ENCODE measurements around the gene SRPRB. TPM values are rescaled to one million over a fixed set of nuclear protein-coding genes. Genes with fewer than 3 reads are reported as not detected.

Gene SRPRB
- total and polyA plus RNA-seq, 2 experiments from 2014 or later: 25.6 to 36.0 TPM

DNA sequence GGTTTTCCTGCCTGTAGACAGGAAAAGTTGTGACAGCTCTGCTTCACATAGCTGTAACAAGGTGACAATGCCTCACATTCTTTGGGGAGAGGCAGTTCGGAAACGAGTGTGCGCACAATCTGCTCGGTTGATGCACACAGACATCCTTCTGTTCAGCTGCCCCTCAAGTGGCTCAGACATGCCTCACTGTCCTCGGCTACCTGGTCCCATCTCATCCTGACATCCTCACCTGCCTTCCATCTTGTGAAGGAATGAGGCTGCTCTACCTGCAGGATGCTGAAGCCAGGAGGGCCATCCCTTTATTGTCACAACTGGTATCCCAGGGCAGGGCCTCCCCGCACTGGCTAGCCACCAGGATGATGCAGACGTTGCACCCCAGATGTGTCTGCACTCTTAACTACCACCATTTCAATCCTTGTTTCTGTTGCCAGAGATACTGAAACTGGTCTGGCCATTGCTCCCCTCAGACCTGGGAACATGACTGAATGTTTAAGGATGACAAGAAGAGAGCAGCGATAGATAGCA, 19.4 kb downstream of the SRPRB start:
- Mint-ChIP-seq H3K36me3 (ENCODE audit: low read depth) (peaks cover 55% of the 10 kb centered on the region), H3K4me3 (no peak overlapping the region), H3K27me3 (ENCODE audit: insufficient read depth, low read depth, poor library complexity) (peaks cover 15% of the 10 kb centered on the region), H3K9me3 (no peaks in the 10 kb centered on the region), H3K4me1 (peaks cover 20% of the 10 kb centered on the region), H3K27ac (no peak overlapping the region)
- Histone ChIP-seq H3K79me2 (replicated peaks; ENCODE audit: insufficient read depth) (no peaks in the 10 kb centered on the region), H3K27ac (ENCODE audit: low read depth) (no peak overlapping the region), H3K4me2 (no peak overlapping the region), H3K9me2 (ENCODE audit: insufficient read depth) (peaks cover 4% of the 10 kb centered on the region; the same call in 1 of the 2 replicates), H3K4me3 (no peak overlapping the region), H2AFZ (no peak overlapping the region), H4K20me1 (replicated peaks; ENCODE audit: insufficient read depth) (no peaks in the 10 kb centered on the region; the same call in 1 of the 2 replicates), H3K27me3 (ENCODE audit: insufficient read depth) (no peaks in the 10 kb centered on the region), H3F3A (replicated peaks; ENCODE audit: low read depth) (no peaks in the 10 kb centered on the region), H3K4me1 (ENCODE audit: insufficient read depth) (no peaks in the 10 kb centered on the region), H3K36me3 (ENCODE audit: insufficient read depth) (peaks cover 11% of the 10 kb centered on the region; the same call in 1 of the 2 replicates)
- ATAC-seq (no peak), DNase-seq (ENCODE audit: low spot score) (no peak)
- TF ChIP-seq POLR2AphosphoS5 (IDR thresholded peaks at IDR 0.05; ENCODE audit: low read depth) (peak; percentile 41), STAT1 (IDR thresholded peaks at IDR 0.05; ENCODE audit: unreplicated experiment) (no peak)
- TF ChIP-seq, protein P1, sequence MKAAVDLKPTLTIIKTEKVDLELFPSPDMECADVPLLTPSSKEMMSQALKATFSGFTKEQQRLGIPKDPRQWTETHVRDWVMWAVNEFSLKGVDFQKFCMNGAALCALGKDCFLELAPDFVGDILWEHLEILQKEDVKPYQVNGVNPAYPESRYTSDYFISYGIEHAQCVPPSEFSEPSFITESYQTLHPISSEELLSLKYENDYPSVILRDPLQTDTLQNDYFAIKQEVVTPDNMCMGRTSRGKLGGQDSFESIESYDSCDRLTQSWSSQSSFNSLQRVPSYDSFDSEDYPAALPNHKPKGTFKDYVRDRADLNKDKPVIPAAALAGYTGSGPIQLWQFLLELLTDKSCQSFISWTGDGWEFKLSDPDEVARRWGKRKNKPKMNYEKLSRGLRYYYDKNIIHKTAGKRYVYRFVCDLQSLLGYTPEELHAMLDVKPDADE (IDR thresholded peaks at IDR 0.05): no peak
- TF ChIP-seq, protein P2, sequence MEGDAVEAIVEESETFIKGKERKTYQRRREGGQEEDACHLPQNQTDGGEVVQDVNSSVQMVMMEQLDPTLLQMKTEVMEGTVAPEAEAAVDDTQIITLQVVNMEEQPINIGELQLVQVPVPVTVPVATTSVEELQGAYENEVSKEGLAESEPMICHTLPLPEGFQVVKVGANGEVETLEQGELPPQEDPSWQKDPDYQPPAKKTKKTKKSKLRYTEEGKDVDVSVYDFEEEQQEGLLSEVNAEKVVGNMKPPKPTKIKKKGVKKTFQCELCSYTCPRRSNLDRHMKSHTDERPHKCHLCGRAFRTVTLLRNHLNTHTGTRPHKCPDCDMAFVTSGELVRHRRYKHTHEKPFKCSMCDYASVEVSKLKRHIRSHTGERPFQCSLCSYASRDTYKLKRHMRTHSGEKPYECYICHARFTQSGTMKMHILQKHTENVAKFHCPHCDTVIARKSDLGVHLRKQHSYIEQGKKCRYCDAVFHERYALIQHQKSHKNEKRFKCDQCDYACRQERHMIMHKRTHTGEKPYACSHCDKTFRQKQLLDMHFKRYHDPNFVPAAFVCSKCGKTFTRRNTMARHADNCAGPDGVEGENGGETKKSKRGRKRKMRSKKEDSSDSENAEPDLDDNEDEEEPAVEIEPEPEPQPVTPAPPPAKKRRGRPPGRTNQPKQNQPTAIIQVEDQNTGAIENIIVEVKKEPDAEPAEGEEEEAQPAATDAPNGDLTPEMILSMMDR (conservative IDR thresholded peaks at IDR 0.05; ENCODE audit: low read depth in 2 of 2): no peak

DNA sequence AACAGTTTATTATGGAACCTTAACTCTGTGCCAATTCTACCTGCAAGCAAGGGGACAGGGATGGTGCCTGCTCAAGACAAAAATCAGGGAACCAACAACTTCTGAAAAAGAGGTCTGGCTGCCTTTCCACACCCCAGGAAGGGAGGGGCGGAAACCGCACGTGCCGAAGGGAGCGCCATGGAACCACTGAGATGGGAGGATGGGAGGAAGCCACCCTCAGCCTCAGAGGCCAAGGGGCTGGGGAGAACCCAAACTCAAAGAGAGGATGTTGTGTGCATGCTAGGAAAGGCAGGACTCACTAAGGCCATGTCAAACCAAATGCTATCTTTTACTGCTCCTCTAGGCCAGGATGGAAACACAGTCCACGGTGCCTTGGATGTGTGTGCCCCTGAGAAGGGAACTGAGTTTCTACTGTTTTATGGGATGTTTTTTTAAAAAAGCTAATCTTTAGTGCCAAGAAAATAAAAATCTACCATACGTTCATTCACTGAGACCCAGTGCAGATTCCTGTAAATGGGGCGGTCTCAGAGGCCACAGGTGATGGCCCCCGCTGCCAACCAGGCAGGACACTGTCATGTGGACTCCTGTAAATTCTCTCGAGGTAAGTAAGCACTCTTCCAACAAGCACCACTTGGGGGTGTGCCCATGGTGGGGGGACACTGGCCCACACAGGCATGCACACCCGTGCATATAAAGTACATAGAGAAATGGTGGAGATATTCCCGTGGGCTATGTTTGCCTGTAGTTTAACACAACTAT, 20.5 kb downstream of the SRPRB start:
- Histone ChIP-seq H3F3A (replicated peaks; ENCODE audit: low read depth) (no peaks in the 10 kb centered on the region), H3K4me3 (no peak overlapping the region), H3K27ac (ENCODE audit: low read depth) (no peak overlapping the region), H3K27me3 (ENCODE audit: insufficient read depth) (no peaks in the 10 kb centered on the region), H4K20me1 (replicated peaks; ENCODE audit: insufficient read depth) (no peaks in the 10 kb centered on the region), H3K36me3 (ENCODE audit: insufficient read depth) (no peaks in the 10 kb centered on the region), H3K4me1 (ENCODE audit: insufficient read depth) (no peaks in the 10 kb centered on the region), H2AFZ (no peak overlapping the region), H3K79me2 (replicated peaks; ENCODE audit: insufficient read depth) (no peaks in the 10 kb centered on the region), H3K9me2 (ENCODE audit: insufficient read depth) (peaks cover 4% of the 10 kb centered on the region; the same call in 1 of the 2 replicates), H3K4me2 (no peak overlapping the region)
- ATAC-seq: no peak
- peaks cover 12% of the 10 kb centered on the region for H3K27me3 Mint-ChIP-seq (ENCODE audit: insufficient read depth, low read depth, poor library complexity)
- DNase-seq (ENCODE audit: low spot score): no peak
- peaks cover 14% of the 10 kb centered on the region for H3K4me1 Mint-ChIP-seq
- peaks cover 43% of the 10 kb centered on the region for H3K36me3 Mint-ChIP-seq (ENCODE audit: low read depth)
- no peaks in the 10 kb centered on the region for H3K9me3 Mint-ChIP-seq
- no peak overlapping the region for H3K27ac Mint-ChIP-seq
- H3K4me3 Mint-ChIP-seq: no peak overlapping the region
- TF ChIP-seq STAT1 (IDR thresholded peaks at IDR 0.05; ENCODE audit: unreplicated experiment): no peak
- TF ChIP-seq, protein P3, sequence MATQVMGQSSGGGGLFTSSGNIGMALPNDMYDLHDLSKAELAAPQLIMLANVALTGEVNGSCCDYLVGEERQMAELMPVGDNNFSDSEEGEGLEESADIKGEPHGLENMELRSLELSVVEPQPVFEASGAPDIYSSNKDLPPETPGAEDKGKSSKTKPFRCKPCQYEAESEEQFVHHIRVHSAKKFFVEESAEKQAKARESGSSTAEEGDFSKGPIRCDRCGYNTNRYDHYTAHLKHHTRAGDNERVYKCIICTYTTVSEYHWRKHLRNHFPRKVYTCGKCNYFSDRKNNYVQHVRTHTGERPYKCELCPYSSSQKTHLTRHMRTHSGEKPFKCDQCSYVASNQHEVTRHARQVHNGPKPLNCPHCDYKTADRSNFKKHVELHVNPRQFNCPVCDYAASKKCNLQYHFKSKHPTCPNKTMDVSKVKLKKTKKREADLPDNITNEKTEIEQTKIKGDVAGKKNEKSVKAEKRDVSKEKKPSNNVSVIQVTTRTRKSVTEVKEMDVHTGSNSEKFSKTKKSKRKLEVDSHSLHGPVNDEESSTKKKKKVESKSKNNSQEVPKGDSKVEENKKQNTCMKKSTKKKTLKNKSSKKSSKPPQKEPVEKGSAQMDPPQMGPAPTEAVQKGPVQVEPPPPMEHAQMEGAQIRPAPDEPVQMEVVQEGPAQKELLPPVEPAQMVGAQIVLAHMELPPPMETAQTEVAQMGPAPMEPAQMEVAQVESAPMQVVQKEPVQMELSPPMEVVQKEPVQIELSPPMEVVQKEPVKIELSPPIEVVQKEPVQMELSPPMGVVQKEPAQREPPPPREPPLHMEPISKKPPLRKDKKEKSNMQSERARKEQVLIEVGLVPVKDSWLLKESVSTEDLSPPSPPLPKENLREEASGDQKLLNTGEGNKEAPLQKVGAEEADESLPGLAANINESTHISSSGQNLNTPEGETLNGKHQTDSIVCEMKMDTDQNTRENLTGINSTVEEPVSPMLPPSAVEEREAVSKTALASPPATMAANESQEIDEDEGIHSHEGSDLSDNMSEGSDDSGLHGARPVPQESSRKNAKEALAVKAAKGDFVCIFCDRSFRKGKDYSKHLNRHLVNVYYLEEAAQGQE (IDR thresholded peaks at IDR 0.05; ENCODE audit: unreplicated experiment): no peak
- TF ChIP-seq NANOG (IDR thresholded peaks at IDR 0.05; ENCODE audit: borderline replicate concordance): no peak
- TF ChIP-seq, protein P1 (IDR thresholded peaks at IDR 0.05): no peak
- TF ChIP-seq ZNF114 (CRISPR knock-in tag; IDR thresholded peaks at IDR 0.05): no peak
- no peak for TF ChIP-seq POLR2AphosphoS5 (IDR thresholded peaks at IDR 0.05; ENCODE audit: low read depth)
- no peak for TF ChIP-seq EZH2 (IDR thresholded peaks at IDR 0.05; ENCODE audit: low read depth, unreplicated experiment)
- TF ChIP-seq ZNF331 (CRISPR knock-in tag; IDR thresholded peaks at IDR 0.05; ENCODE audit: low read depth): no peak
- TF ChIP-seq EZH2phosphoT487 (IDR thresholded peaks at IDR 0.05; ENCODE audit: unreplicated experiment): no peak
- TF ChIP-seq, protein P2 (conservative IDR thresholded peaks at IDR 0.05; ENCODE audit: low read depth in 2 of 2): no peak
